DND-41 (cell line): Measurements from ENCODE around the gene TSHR.

Experiments
- ATAC-seq: fragments of 200-7000 bp; cut with Tn5 transposase; 3 replicates; pipeline ENCODE4 v1.9.1; 2021; ENCODE audit warnings: low read depth; ENCODE audit not compliant: insufficient read depth
- DNase-seq: peaks from one replicate; pipeline ENCODE4 v3.0.0-alpha.2; 2020
- H2AFZ ChIP-seq: 2 replicates; pipeline ENCODE4 v1.6.0; 2012; ENCODE audit warnings: low read depth, low read length
- H3K27ac ChIP-seq: 2 replicates; pipeline ENCODE4 v1.5.1; 2012; ENCODE audit warnings: low read length, inconsistent platforms
- H3K27me3 ChIP-seq: fragments of 200-600 bp; sonication (generic); 2 replicates; pipeline ENCODE4 v1.6.0; 2012; ENCODE audit warnings: low read length, mild to moderate bottlenecking, inconsistent platforms; ENCODE audit not compliant: insufficient read depth, poor library complexity
- H3K36me3 ChIP-seq: 2 replicates; pipeline ENCODE4 v1.5.1; 2012; ENCODE audit warnings: low read length, inconsistent platforms; ENCODE audit not compliant: insufficient read depth
- H3K4me1 ChIP-seq: 2 replicates; pipeline ENCODE4 v1.5.1; 2012; ENCODE audit warnings: mild to moderate bottlenecking, low read length; ENCODE audit not compliant: insufficient read depth
- H3K4me2 ChIP-seq: 2 replicates; pipeline ENCODE4 v1.6.0; 2012; ENCODE audit warnings: mild to moderate bottlenecking, moderate library complexity, low read length, inconsistent platforms; ENCODE audit not compliant: insufficient read depth
- H3K4me3 ChIP-seq, 2 experiments: fragments of 200-600 bp in 1 of 2; shearing (Covaris generic) in 1 of 2; 2 replicates each; pipeline ENCODE4 v1.5.1; 2012 to 2016; ENCODE audit warnings: inconsistent platforms in 2 of 2, low read length in 2 of 2, mild to moderate bottlenecking in 2 of 2, low read depth in 1 of 2, moderate library complexity in 1 of 2
- H3K79me2 ChIP-seq: 2 replicates; pipeline ENCODE4 v1.6.0; 2012; ENCODE audit warnings: low read length, inconsistent platforms; ENCODE audit not compliant: insufficient read depth
- H3K9ac ChIP-seq: 2 replicates; pipeline ENCODE4 v1.6.0; 2012; ENCODE audit warnings: low read depth, mild to moderate bottlenecking, inconsistent platforms, low read length, moderate library complexity
- H3K9me3 ChIP-seq: 2 replicates; pipeline ENCODE4 v1.5.1; 2012; ENCODE audit warnings: low read length, moderate library complexity, mild to moderate bottlenecking, inconsistent platforms; ENCODE audit not compliant: insufficient read depth, severe bottlenecking
- H4K20me1 ChIP-seq: 2 replicates; pipeline ENCODE4 v1.6.0; 2012; ENCODE audit warnings: low read length; ENCODE audit not compliant: insufficient read depth
- CTCF ChIP-seq: IDR thresholded peaks from 2 replicates; pipeline ENCODE4 v1.5.1; 2012; ENCODE audit warnings: borderline replicate concordance, low read length, moderate library complexity, mild to moderate bottlenecking; ENCODE audit not compliant: poor library complexity, severe bottlenecking; ENCODE audit errors: extremely low read depth
- EZH2 ChIP-seq: IDR thresholded peaks from 3 replicates; pipeline ENCODE4 v1.6.1; 2012; ENCODE audit warnings: borderline replicate concordance, low read depth, mild to moderate bottlenecking, moderate library complexity, low read length, inconsistent platforms; ENCODE audit not compliant: severe bottlenecking

The TSHR gene

GRCh38 chr14:81087230-81087629 is 131.8 kb downstream of the TSHR start:
- no peaks in the 10 kb centered on the region for H4K20me1 ChIP-seq
- H3K9ac ChIP-seq = no peak overlapping the region
- H3K4me3 ChIP-seq = no peak overlapping the region
- TF ChIP-seq CTCF (no peak), EZH2 (no peak)
- no peak overlapping the region for H3K27ac ChIP-seq
- no peak for ATAC-seq
- H3K79me2 ChIP-seq = no peaks in the 10 kb centered on the region
- H3K36me3 ChIP-seq = peaks cover 51% of the 10 kb centered on the region; the same call in 1 of the 2 replicates
- DNase-seq = no peak
- H3K4me1 ChIP-seq = no peaks in the 10 kb centered on the region
- H3K27me3 ChIP-seq = no peaks in the 10 kb centered on the region
- no peaks in the 10 kb centered on the region for H3K9me3 ChIP-seq
- no peak overlapping the region for H2AFZ ChIP-seq
- no peak overlapping the region for H3K4me2 ChIP-seq

GRCh38 chr14:81091139-81091538 is 135.7 kb downstream of the TSHR start:
- ATAC-seq (no peak), DNase-seq (no peak)
- Histone ChIP-seq H3K9ac (no peak overlapping the region), H3K79me2 (no peaks in the 10 kb centered on the region), H3K27ac (no peak overlapping the region), H3K27me3 (no peaks in the 10 kb centered on the region), H3K36me3 (peaks cover 72% of the 10 kb centered on the region), H4K20me1 (no peaks in the 10 kb centered on the region), H3K4me1 (no peaks in the 10 kb centered on the region), H3K4me3 (no peak overlapping the region), H3K9me3 (no peaks in the 10 kb centered on the region), H2AFZ (no peak overlapping the region), H3K4me2 (no peak overlapping the region)
- TF ChIP-seq EZH2 (no peak), CTCF (no peak)

- Histone ChIP-seq H3K27ac (no peak overlapping the region), H3K4me2 (no peak overlapping the region)
- no peak for ATAC-seq
These were observed 136.2 kb downstream of the TSHR start for GRCh38 chr14:81091660-81092059.

More at GRCh38 chr14:81091660-81092059, 136.2 kb downstream of the TSHR start:
- Histone ChIP-seq H3K9ac (no peak overlapping the region), H3K9me3 (no peaks in the 10 kb centered on the region), H3K79me2 (no peaks in the 10 kb centered on the region), H4K20me1 (no peaks in the 10 kb centered on the region), H3K4me1 (no peaks in the 10 kb centered on the region), H2AFZ (no peak overlapping the region), H3K4me3 (no peak overlapping the region), H3K27me3 (no peaks in the 10 kb centered on the region), H3K36me3 (peaks cover 75% of the 10 kb centered on the region)
- DNase-seq = no peak
- TF ChIP-seq CTCF (no peak), EZH2 (no peak)
